Heart left ventricle (tissue), 16 donors: Measurements from ENCODE around the gene ZP1. TPM values are rescaled to one million over a fixed set of nuclear protein-coding genes. Genes with fewer than 3 reads are reported as not detected.

Experiments used
- ATAC-seq, 4 donors: fragments of 200-7000 bp; cut with Tn5 transposase; one replicate each; pipeline ENCODE4 v1.9.1; 2020 to 2022; ENCODE audit warnings: moderate library complexity in 4 of 4, mild to moderate bottlenecking in 3 of 4, moderate number of reproducible peaks in 1 of 4
- DNase-seq, 5 donors: peaks; one replicate each; pipeline ENCODE4 v3.0.0-alpha.2; 2020
- H3K27ac ChIP-seq, 12 donors: fragments of 200-600 bp; sonication (generic) in 4 of 12; one replicate each; pipeline versions ENCODE4 v1.5.0 to v1.8.0; 2016 to 2022; ENCODE audit warnings: mild to moderate bottlenecking in 2 of 12
- H3K27me3 ChIP-seq, 9 donors: fragments of 200-600 bp; sonication (generic) in 2 of 9; one replicate each; pipeline versions ENCODE4 v1.5.1 to v1.8.0; 2016 to 2022; ENCODE audit warnings: mild to moderate bottlenecking in 3 of 9
- H3K36me3 ChIP-seq, 9 donors: fragments of 200-600 bp; sonication (generic) in 2 of 9; one replicate each; pipeline versions ENCODE4 v1.5.0 to v1.8.0; 2018 to 2022; ENCODE audit warnings: mild to moderate bottlenecking in 2 of 9
- H3K4me1 ChIP-seq, 12 donors: fragments of 200-600 bp; sonication (generic) in 4 of 12; one replicate each; pipeline versions ENCODE4 v1.5.0 to v1.8.0; 2016 to 2022; ENCODE audit warnings: mild to moderate bottlenecking in 3 of 12
- H3K4me3 ChIP-seq, 12 donors: fragments of 200-600 bp; sonication (generic) in 4 of 12; one replicate each; pipeline versions ENCODE4 v1.5.0 to v1.8.0; 2017 to 2022; ENCODE audit warnings: mild to moderate bottlenecking in 9 of 12, moderate library complexity in 4 of 12
- H3K9me3 ChIP-seq, 12 donors: fragments of 200-600 bp; sonication (generic) in 4 of 12; one replicate each; pipeline versions ENCODE4 v1.5.0 to v1.8.0; 2016 to 2022; ENCODE audit warnings: mild to moderate bottlenecking in 1 of 12
- CTCF ChIP-seq, 12 donors: fragments of 200-600 bp; sonication (generic) in 4 of 12; IDR thresholded peaks; one replicate each; pipeline versions ENCODE4 v1.5.0 to v1.8.0; 2018 to 2022; ENCODE audit warnings: antibody characterized with exemption in 12 of 12, mild to moderate bottlenecking in 5 of 12
- POLR2A ChIP-seq, 2 donors: fragments of 450-650 bp; IDR thresholded peaks; one replicate each; pipeline ENCODE4 v1.6.1; 2017; ENCODE audit warnings: antibody characterized with exemption in 2 of 2, mild to moderate bottlenecking in 2 of 2, moderate library complexity in 2 of 2
- WGBS, 4 donors: extraction: QIAGEN DNeasy Blood & Tissue Kit in 2 of 4; methylation state at CpG; one replicate each; pipeline versions ENCODE4 v1.1.5 to v1.1.7; 2013 to 2018; 5-methylcytosine and 5-hydroxymethylcytosine counted together
- intact Hi-C, 10 donors: fragments of 100-400 bp; cut with DNase I; formaldehyde crosslinking; loops; one replicate each; pipeline versions ENCODE4 v1.11.1 to v1.14.2; 2022
- polyA plus RNA-seq, 2 donors: library from polyadenylated mRNA; stranded (reverse); fragments of 200-250 nt; gene quantifications; one replicate each; pipeline ENCODE4 v1.2.3, GENCODE V29; 2013
- total RNA-seq, 9 donors: library from RNA; depleted of rRNA in 2 of 9; stranded (reverse); fragments of >200 nt in 2 of 9; fragmentation: NEBNext Ultra II Directional in 3 of 9; extraction: Animal tissue kit (Norgen Biotek cat#: 25700) in 3 of 9; gene quantifications; one replicate each; pipeline versions ENCODE4 v1.1.0 to v1.2.4, GENCODE V29; 2016 to 2023
- donor health status: ischemic (EF 13 %, LVEDD 7.1; RV severe dilation, severe dysfunction).
- donor health status: healthy with polysubstance abuse.
- donor health status: DM: no; HTN: yes; CAD: no.
- donor health status: DM: no; HTN: no; CAD: no.
- donor health status: ischemic (EF 25% LVEDD 6.9; RV normal size, moderate dysfunction).
- donor health status: ischemic (EF 25% LVEDD 5.7; RV mildly dilated, moderate dysfunction).
- donor health status: healthy.
- donor health status: DM: yes; HTN: yes; CAD: no.
- donor health status: ischemic (EF 35%, LVEDD 5.7; RV mildly dilated, moderate dysfunction).
- donor health status: nonischemic (EF 11% LVEDD 7.7; RV severe dilation, severe dysfunction).
- donor health status: DM: yes; HTN: yes; CAD: no.
- donor health status: PGD.
- donor health status: ischemic (EF 29% LVEDD 5.4; RV normal size, mild dysfunction).
- donor health status: nonischemic (EF 23%, LVEDD 6.1; RV moderate dilation, normal function).

The ZP1 gene
- total and polyA plus RNA-seq, 11 donors: 0.15 to 0.95 (median 0.32) TPM; not detected in 7

- no peak for ATAC-seq
These were observed 55.6 kb downstream of the ZP1 start for GRCh38 chr11:60922906-60923305.

GRCh38 chr11:60923326-60923725 lies 56.0 kb downstream of the ZP1 start:
- WGBS, 4 donors: 79 to 84% (median 81%) methylated on average over 5 of the region's 5 CpGs
- intact Hi-C loops: loop anchor here in 1 of 10 donors (5.0 kb wide), 1 partner anchor 204 kb away; no protein-coding TSS in a partner anchor
- H3K4me1 ChIP-seq: peaks cover 5 to 40% (median 26%) of the 10 kb centered on the region in 12 donors
- no peak overlapping the region for H3K4me3 ChIP-seq
- no peak overlapping the region for H3K27ac ChIP-seq
- DNase-seq (no peak), ATAC-seq (no peak)
- H3K27me3 ChIP-seq: peaks cover 0 to 35% (median 0%) of the 10 kb centered on the region in 9 donors
- TF ChIP-seq POLR2A (IDR thresholded peaks at IDR 0.05) (no peak), CTCF (IDR thresholded peaks at IDR 0.05) (no peak)
- H3K36me3 ChIP-seq: peaks cover 2 to 40% (median 35%) of the 10 kb centered on the region in 9 donors
- no peaks in the 10 kb centered on the region for H3K9me3 ChIP-seq

More at GRCh38 chr11:60922906-60923305, 55.6 kb downstream of the ZP1 start:
- Histone ChIP-seq H3K4me3 (no peak overlapping the region), H3K4me1 (peaks cover 5 to 44% (median 29%) of the 10 kb centered on the region in 12 donors), H3K27me3 (peaks cover 0 to 35% (median 0%) of the 10 kb centered on the region in 9 donors), H3K27ac (no peak overlapping the region), H3K9me3 (no peaks in the 10 kb centered on the region), H3K36me3 (peaks cover 2 to 40% (median 35%) of the 10 kb centered on the region in 9 donors)
- 84 to 88% (median 86%) methylated on average over 6 of the region's 6 CpGs for WGBS, 4 donors
- intact Hi-C loops: loop anchor here in 1 of 10 donors (5.0 kb wide), 1 partner anchor 204 kb away; no protein-coding TSS in a partner anchor
- TF ChIP-seq CTCF (IDR thresholded peaks at IDR 0.05): no peak
- TF ChIP-seq POLR2A (IDR thresholded peaks at IDR 0.05): no peak
- no peak for DNase-seq

- Histone ChIP-seq H3K27me3 (peaks cover 0 to 35% (median 0%) of the 10 kb centered on the region in 9 donors), H3K27ac (peak overlapping the region in 1 of 12 donors; percentile 63), H3K9me3 (no peaks in the 10 kb centered on the region), H3K36me3 (peaks cover 2 to 40% (median 35%) of the 10 kb centered on the region in 9 donors), H3K4me1 (peaks cover under 1 to 35% (median 22%) of the 10 kb centered on the region in 12 donors), H3K4me3 (peak overlapping the region in 9 of 12 donors; percentile 63 to 88 (median 77))
- DNase-seq (no peak), ATAC-seq (peak in 2 of 4 donors; percentile 9 to 16)
- 44 to 56% (median 51%) methylated on average over 4 to 6 of the region's 6 CpGs for WGBS, 4 donors
- intact Hi-C loops: loop anchor here in 1 of 10 donors (5.0 kb wide), 1 partner anchor 204 kb away; no protein-coding TSS in a partner anchor
- TF ChIP-seq POLR2A (IDR thresholded peaks at IDR 0.05): no peak
- TF ChIP-seq CTCF (IDR thresholded peaks at IDR 0.05): no peak
These were observed 56.4 kb downstream of the ZP1 start for GRCh38 chr11:60923800-60924109.

- H3K27me3 ChIP-seq: peaks cover 0 to 35% (median 0%) of the 10 kb centered on the region in 9 donors
- peak within 1 kb of the TSS; percentile 34 to 88 (median 70) for H3K4me3 ChIP-seq
- H3K4me1 ChIP-seq: peaks cover 0 to 30% (median 17%) of the 10 kb centered on the region in 12 donors
- peak within 1 kb of the TSS in 8 of 12 donors; percentile 13 to 63 (median 45) for H3K27ac ChIP-seq
- peak in 1 of 2 donors; percentile 45 for TF ChIP-seq POLR2A (IDR thresholded peaks at IDR 0.05)
- peak in 1 of 12 donors; percentile 5 for TF ChIP-seq CTCF (IDR thresholded peaks at IDR 0.05)
- DNase-seq (peak; percentile 73 to 84 (median 82)), ATAC-seq (peak; percentile 72 to 90 (median 85))
- 1 to 2% (median 1%) methylated on average over 19 to 69 of the region's 69 CpGs for WGBS, 4 donors
- H3K9me3 ChIP-seq: no peaks in the 10 kb centered on the region
- intact Hi-C loops: loop anchor here in 1 of 10 donors (5.0 kb wide), 1 partner anchor 203 kb away; no protein-coding TSS in a partner anchor
- peaks cover 2 to 40% (median 35%) of the 10 kb centered on the region in 9 donors for H3K36me3 ChIP-seq
These were observed 57.0 kb downstream of the ZP1 start, which contains the start of gene TMEM132A for GRCh38 chr11:60924110-60924905. TMEM132A (plus strand) TSS chr11:60924460; CDS start chr11:60924634, 174 bp downstream.
